Measurements from ENCODE around the gene S1PR4.

- TF ChIP-seq CTCF (IDR thresholded peaks at IDR 0.05; ENCODE audit: poor library complexity): no peak
- TF ChIP-seq EZH2phosphoT487 (IDR thresholded peaks at IDR 0.05; ENCODE audit: low read depth, severe bottlenecking, unreplicated experiment): no peak
- no peak for TF ChIP-seq EZH2 (IDR thresholded peaks at IDR 0.05; ENCODE audit: borderline replicate concordance)
These were observed 44.1 kb downstream of the S1PR4 start for GRCh38 chr19:3222709-3223108.

Measured in hepatocyte (in vitro differentiated cells).